ENCODE results near the gene CHD2.

CHD2 gene

DNA sequence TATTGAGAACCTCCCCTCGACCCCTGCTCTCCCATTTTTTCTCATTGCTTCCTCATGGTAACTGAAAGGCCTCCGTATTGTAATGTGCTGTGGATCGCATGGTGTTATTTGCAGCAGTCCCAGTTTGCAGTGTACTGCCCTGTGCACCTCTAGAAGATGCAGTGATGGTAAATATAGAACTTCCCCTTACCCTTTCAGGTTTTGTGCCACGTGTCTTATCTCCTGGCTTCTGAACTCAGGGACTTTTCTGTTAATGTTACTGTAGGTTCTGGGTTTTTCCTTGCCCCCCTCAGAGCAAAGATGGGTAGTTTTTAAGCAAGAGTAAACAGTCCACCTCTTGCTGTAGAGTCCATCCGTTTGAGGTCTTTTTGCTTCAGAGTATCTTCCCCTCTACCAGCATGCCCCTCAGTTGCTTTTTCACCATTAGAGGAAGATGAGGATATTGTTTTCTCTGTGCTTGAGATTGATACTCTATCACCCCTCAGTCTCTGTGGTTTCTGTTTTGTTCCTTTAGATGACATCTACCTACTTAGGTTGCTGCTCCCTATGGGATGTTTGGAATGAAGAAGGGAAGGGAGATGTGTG is 22.4 kb downstream of the CHD2 start:
- TF ChIP-seq, protein P1, sequence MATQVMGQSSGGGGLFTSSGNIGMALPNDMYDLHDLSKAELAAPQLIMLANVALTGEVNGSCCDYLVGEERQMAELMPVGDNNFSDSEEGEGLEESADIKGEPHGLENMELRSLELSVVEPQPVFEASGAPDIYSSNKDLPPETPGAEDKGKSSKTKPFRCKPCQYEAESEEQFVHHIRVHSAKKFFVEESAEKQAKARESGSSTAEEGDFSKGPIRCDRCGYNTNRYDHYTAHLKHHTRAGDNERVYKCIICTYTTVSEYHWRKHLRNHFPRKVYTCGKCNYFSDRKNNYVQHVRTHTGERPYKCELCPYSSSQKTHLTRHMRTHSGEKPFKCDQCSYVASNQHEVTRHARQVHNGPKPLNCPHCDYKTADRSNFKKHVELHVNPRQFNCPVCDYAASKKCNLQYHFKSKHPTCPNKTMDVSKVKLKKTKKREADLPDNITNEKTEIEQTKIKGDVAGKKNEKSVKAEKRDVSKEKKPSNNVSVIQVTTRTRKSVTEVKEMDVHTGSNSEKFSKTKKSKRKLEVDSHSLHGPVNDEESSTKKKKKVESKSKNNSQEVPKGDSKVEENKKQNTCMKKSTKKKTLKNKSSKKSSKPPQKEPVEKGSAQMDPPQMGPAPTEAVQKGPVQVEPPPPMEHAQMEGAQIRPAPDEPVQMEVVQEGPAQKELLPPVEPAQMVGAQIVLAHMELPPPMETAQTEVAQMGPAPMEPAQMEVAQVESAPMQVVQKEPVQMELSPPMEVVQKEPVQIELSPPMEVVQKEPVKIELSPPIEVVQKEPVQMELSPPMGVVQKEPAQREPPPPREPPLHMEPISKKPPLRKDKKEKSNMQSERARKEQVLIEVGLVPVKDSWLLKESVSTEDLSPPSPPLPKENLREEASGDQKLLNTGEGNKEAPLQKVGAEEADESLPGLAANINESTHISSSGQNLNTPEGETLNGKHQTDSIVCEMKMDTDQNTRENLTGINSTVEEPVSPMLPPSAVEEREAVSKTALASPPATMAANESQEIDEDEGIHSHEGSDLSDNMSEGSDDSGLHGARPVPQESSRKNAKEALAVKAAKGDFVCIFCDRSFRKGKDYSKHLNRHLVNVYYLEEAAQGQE (IDR thresholded peaks at IDR 0.05; ENCODE audit: insufficient read depth in 1 of 2, low read depth in 2 of 2, low read length in 2 of 2), result no peak
- no peak for TF ChIP-seq SIN3A (IDR thresholded peaks at IDR 0.05; ENCODE audit: borderline replicate concordance, insufficient read depth, low read length)
- TF ChIP-seq POLR2AphosphoS5 (IDR thresholded peaks at IDR 0.05; ENCODE audit: low read depth, low read length), result no peak

DNA sequence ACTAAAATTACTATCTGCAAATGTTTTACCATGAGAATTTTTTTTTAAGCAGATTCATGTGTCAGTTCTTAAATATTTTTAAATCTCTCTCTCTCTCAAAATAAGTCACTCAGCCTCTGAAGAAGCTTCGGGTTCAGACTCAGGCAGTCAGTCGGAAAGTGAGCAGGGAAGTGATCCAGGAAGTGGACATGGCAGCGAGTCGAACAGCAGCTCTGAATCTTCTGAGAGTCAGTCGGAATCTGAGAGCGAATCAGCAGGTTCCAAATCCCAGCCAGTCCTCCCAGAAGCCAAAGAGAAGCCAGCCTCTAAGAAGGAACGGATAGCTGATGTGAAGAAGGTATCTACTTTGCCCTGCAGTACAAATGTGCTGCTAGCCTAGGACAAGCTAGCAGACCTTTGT is 24.1 kb downstream of the CHD2 start:
- no peak for TF ChIP-seq FOXP2 (optimal IDR thresholded peaks at IDR 0.05; ENCODE audit: borderline replicate concordance, extremely low read depth, extremely low read length, insufficient read depth)
- TF ChIP-seq, protein P1 (IDR thresholded peaks at IDR 0.05; ENCODE audit: insufficient read depth in 1 of 2, low read depth in 2 of 2, low read length in 2 of 2), result no peak
- TF ChIP-seq TAF1 (IDR thresholded peaks at IDR 0.05; ENCODE audit: borderline replicate concordance, insufficient read depth, low read length), result no peak
- no peak for TF ChIP-seq SIN3A (IDR thresholded peaks at IDR 0.05; ENCODE audit: borderline replicate concordance, insufficient read depth, low read length)
- no peak for TF ChIP-seq POLR2AphosphoS5 (IDR thresholded peaks at IDR 0.05; ENCODE audit: low read depth, low read length)

DNA sequence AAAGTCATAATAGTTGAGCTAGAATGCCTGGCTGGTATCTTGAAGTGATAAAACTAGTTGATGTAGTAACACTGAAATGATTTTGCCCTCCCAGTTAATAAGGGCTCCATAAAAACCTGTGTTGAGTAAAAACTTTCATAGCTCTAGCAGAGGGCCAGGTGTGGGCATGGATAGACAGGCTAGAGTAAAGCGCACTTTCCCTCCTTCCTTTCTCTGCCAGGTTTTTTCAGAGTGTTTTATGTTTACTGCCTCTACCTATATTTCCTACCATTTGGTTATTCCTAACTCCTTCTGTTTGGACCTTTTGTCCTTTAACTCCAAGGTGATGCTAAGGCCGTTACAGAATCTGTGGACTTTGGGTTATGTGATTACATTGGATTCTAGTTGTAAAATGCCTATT is 25.3 kb downstream of the CHD2 start:
- no peak for TF ChIP-seq TAF1 (IDR thresholded peaks at IDR 0.05; ENCODE audit: borderline replicate concordance, insufficient read depth, low read length)
- TF ChIP-seq, protein P1 (IDR thresholded peaks at IDR 0.05; ENCODE audit: insufficient read depth in 1 of 2, low read depth in 2 of 2, low read length in 2 of 2), result no peak
- TF ChIP-seq SIN3A (IDR thresholded peaks at IDR 0.05; ENCODE audit: borderline replicate concordance, insufficient read depth, low read length), result no peak
- TF ChIP-seq FOXP2 (optimal IDR thresholded peaks at IDR 0.05; ENCODE audit: borderline replicate concordance, extremely low read depth, extremely low read length, insufficient read depth), result no peak
- TF ChIP-seq POLR2AphosphoS5 (IDR thresholded peaks at IDR 0.05; ENCODE audit: low read depth, low read length), result no peak

DNA sequence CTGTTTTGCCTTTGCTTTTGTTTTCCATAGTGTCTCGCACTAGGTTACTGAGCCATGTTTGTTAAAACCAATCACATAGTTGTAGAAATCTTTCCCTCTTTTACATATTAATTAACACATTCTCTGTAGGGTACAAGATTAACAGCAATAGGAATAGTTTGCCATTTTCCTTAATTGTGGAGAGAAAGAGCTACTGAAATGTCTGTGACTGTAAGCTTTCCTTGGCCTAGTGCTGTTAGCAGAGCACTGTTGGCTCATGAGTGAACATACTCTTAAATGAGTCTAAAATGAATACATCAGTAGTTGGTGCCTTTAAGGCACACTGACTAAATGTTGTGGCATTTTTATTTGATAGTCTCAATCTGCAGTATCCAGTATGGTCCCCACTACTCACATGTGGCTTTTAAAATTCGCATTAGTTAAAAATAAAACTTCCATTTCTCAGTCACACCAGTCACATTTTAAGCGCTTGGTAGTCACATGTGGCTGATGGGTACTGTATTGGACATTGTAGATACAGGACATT is 28.2 kb downstream of the CHD2 start:
- no peak for TF ChIP-seq FOXP2 (optimal IDR thresholded peaks at IDR 0.05; ENCODE audit: borderline replicate concordance, extremely low read depth, extremely low read length, insufficient read depth)
- TF ChIP-seq POLR2AphosphoS5 (IDR thresholded peaks at IDR 0.05; ENCODE audit: low read depth, low read length), result no peak
- no peak for TF ChIP-seq TAF1 (IDR thresholded peaks at IDR 0.05; ENCODE audit: borderline replicate concordance, insufficient read depth, low read length)
- TF ChIP-seq, protein P1 (IDR thresholded peaks at IDR 0.05; ENCODE audit: insufficient read depth in 1 of 2, low read depth in 2 of 2, low read length in 2 of 2), result no peak
- TF ChIP-seq SIN3A (IDR thresholded peaks at IDR 0.05; ENCODE audit: borderline replicate concordance, insufficient read depth, low read length), result no peak

GRCh38 chr15:92929002-92929401 is 28.9 kb downstream of the CHD2 start:
- TF ChIP-seq TAF1 (IDR thresholded peaks at IDR 0.05; ENCODE audit: borderline replicate concordance, insufficient read depth, low read length) (no peak), FOXP2 (optimal IDR thresholded peaks at IDR 0.05; ENCODE audit: borderline replicate concordance, extremely low read depth, extremely low read length, insufficient read depth) (no peak), SIN3A (IDR thresholded peaks at IDR 0.05; ENCODE audit: borderline replicate concordance, insufficient read depth, low read length) (no peak), POLR2AphosphoS5 (IDR thresholded peaks at IDR 0.05; ENCODE audit: low read depth, low read length) (no peak)
- TF ChIP-seq, protein P1 (IDR thresholded peaks at IDR 0.05; ENCODE audit: insufficient read depth in 1 of 2, low read depth in 2 of 2, low read length in 2 of 2), result no peak

Measured in PFSK-1 (cell line).